GM19351 (cell line): ENCODE results near the gene ETS1.

Experiments
- ATAC-seq: cut with Tn5 transposase; IDR thresholded peaks from one replicate; pipeline ENCODE4 v1.9.1; 2021; ENCODE audit warnings: mild to moderate bottlenecking, moderate library complexity; ENCODE audit not compliant: unreplicated experiment

ETS1 gene

GRCh38 chr11:128487978-128488377 lies 99.4 kb downstream of the ETS1 start:
- no peak for ATAC-seq

GRCh38 chr11:128484172-128484571 lies 103.2 kb downstream of the ETS1 start:
- no peak for ATAC-seq

- ATAC-seq, result peak; percentile 78
Measured at GRCh38 chr11:128483211-128483788, 104.1 kb downstream of the ETS1 start.

GRCh38 chr11:128482512-128483191 lies 104.7 kb downstream of the ETS1 start:
- ATAC-seq, result peak; percentile 64

- ATAC-seq, result no peak
Measured at GRCh38 chr11:128482092-128482491, 105.3 kb downstream of the ETS1 start.

GRCh38 chr11:128481135-128481534 lies 106.2 kb downstream of the ETS1 start:
- no peak for ATAC-seq

GRCh38 chr11:128480665-128481064 lies 106.7 kb downstream of the ETS1 start:
- no peak for ATAC-seq

- ATAC-seq, result no peak
Measured at GRCh38 chr11:128480066-128480465, 107.3 kb downstream of the ETS1 start.

- no peak for ATAC-seq
Measured at GRCh38 chr11:128479144-128479543, 108.2 kb downstream of the ETS1 start.

GRCh38 chr11:128478305-128478704 lies 109.1 kb downstream of the ETS1 start:
- no peak for ATAC-seq

- ATAC-seq, result no peak
Measured at GRCh38 chr11:128477811-128478210, 109.5 kb downstream of the ETS1 start.

- no peak for ATAC-seq
Measured at GRCh38 chr11:128477278-128477677, 110.1 kb downstream of the ETS1 start.

GRCh38 chr11:128476729-128477128 lies 110.6 kb downstream of the ETS1 start:
- no peak for ATAC-seq

GRCh38 chr11:128476049-128476448 lies 111.3 kb downstream of the ETS1 start:
- ATAC-seq, result no peak

- ATAC-seq, result no peak
Measured at GRCh38 chr11:128474036-128474874, 113.1 kb downstream of the ETS1 start.

- no peak for ATAC-seq
Measured at GRCh38 chr11:128473636-128474035, 113.7 kb downstream of the ETS1 start.

GRCh38 chr11:128472128-128473089 lies 114.9 kb downstream of the ETS1 start:
- peak; percentile 42 for ATAC-seq

- ATAC-seq, result peak; percentile 52
Measured at GRCh38 chr11:128471138-128471661, 116.2 kb downstream of the ETS1 start.

- no peak for ATAC-seq
Measured at GRCh38 chr11:128470081-128470480, 117.3 kb downstream of the ETS1 start.

- peak; percentile 45 for ATAC-seq
Measured at GRCh38 chr11:128469220-128469619, 118.1 kb downstream of the ETS1 start.
